GM12873 (cell line): ENCODE results near the gene ZNF621.

Experiments
- TF ChIP-seq, protein P1 (sequence below): IDR thresholded peaks from 2 replicates; pipeline ENCODE4 v1.5.1; 2012; ENCODE audit warnings: low read depth, mild to moderate bottlenecking, moderate library complexity, low read length, control low read depth; ENCODE audit not compliant: insufficient read depth; ENCODE audit errors: missing control alignments

The ZNF621 gene

DNA sequence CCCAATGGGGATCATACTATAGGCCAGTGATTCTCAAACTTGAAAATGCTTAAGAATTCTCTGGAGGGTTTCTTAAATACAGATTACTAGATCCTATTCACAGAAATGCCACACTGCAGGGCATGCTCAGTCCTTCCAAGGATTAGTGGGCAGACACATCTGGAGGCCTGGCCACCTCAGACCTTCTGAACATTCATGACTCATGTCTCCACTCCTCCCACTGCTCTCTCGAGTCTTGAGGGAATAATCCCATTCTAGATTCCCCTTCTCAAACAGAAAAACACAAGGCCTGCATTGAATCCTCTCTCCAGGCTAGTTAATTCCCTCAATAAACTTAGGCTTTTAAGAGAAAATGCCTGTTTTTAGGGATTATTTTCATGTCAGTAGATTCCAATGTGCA lies 22.1 kb downstream of the ZNF621 start:
- TF ChIP-seq, protein P1, sequence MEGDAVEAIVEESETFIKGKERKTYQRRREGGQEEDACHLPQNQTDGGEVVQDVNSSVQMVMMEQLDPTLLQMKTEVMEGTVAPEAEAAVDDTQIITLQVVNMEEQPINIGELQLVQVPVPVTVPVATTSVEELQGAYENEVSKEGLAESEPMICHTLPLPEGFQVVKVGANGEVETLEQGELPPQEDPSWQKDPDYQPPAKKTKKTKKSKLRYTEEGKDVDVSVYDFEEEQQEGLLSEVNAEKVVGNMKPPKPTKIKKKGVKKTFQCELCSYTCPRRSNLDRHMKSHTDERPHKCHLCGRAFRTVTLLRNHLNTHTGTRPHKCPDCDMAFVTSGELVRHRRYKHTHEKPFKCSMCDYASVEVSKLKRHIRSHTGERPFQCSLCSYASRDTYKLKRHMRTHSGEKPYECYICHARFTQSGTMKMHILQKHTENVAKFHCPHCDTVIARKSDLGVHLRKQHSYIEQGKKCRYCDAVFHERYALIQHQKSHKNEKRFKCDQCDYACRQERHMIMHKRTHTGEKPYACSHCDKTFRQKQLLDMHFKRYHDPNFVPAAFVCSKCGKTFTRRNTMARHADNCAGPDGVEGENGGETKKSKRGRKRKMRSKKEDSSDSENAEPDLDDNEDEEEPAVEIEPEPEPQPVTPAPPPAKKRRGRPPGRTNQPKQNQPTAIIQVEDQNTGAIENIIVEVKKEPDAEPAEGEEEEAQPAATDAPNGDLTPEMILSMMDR = no peak

DNA sequence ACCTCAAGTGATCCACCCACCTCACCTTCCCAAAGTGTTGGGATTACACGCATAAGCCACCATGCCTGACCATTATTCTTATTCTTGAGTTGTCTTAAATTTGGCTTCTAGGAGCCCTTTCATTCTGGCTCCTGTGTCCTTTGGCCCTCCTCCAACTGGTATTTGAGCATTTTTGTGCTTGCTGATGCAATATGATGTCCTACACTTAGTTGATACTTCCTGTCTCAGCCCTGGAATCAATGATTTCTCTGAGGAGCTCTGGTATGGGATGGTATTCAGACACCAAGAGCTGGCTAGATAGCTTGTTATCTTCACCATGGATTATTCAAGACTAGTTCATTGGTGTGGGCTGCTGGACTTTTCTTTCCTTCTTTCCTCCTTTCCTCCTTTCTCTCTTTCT lies 25.4 kb downstream of the ZNF621 start:
- TF ChIP-seq, protein P1 = no peak

DNA sequence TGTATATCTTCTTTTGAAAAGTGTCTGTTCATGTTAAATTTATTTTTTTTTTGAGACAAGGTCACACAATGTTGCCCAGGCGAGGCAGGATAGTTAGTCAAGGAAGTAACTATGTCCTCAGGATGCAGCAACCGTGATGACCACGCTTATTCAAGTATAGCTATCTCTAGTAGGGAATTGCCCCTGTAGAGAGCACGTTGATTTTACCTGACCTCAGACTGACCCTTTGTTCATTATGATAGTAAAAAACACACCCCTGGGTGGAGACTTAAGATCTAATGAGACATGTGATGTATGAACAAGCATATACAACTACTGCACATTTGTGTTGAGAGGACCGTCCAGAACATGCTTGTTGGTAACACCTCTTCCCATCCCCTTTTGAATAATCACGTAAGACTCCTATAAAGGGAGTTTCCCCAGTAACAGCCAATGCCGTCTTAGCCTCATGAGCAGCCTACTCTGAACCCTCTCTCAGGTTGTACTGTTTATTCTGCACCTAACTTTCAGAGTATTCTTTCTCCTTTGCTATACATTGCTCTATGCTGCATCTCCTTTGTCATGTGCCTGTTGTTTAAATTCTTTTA lies 32.9 kb downstream of the ZNF621 start:
- TF ChIP-seq, protein P1 = no peak

DNA sequence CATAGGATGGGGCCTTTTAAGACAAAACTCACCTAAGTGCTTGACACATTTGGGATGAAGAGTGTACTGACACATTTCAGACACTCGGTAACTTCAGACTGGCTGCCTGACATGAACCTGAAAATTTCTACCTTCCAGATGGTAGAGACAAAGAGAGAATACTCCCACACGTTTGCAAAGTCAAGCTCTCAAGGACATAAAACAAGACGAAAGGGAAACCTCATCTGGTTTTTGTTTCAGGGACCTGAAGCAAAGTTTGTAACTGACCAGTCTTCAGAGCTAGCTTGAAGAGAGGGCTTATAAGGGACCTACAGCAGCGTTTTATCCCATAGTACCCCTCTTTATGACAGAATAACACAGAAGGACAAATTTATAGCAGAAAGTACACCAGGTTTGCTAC lies 41.9 kb downstream of the ZNF621 start:
- TF ChIP-seq, protein P1 = no peak

DNA sequence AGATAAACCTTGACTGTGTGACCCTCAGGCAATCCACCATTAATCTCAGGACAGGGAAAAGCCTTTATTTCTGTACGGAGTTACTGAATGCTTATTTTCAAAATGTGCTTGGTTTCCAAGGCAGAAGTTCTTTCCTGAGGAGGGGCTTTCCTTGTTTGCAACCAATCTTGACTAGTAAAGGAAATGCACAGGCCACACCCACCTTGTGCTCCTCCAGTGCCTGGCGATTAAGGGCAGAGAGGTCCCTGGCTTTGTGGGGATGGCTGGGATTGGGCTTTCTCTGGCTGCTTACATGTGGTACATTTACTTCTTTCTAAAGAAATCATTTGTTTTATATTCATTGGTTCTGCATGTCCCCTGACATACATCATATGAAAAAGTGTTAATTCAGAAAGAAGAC lies 47.8 kb downstream of the ZNF621 start:
- TF ChIP-seq, protein P1 = no peak

DNA sequence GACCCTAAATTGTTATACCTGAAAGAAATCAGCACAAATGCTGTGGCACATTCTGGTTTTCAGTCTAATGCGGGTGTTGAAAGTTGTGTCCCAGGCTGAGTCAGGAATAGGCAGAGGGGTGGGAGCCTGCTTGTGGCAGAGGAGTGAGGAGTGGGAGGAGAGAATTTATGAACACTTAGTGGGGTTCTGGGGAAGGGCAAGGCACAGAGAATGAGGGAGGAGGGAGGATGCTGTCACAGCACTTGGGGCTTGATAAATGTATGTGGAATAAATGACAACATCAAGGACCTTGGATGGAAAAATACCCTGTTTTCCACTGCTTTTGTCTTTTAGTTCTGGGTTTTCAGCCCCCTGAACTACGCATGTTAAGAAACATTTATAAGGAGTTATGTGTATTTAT lies 49.3 kb downstream of the ZNF621 start:
- TF ChIP-seq, protein P1 = no peak

DNA sequence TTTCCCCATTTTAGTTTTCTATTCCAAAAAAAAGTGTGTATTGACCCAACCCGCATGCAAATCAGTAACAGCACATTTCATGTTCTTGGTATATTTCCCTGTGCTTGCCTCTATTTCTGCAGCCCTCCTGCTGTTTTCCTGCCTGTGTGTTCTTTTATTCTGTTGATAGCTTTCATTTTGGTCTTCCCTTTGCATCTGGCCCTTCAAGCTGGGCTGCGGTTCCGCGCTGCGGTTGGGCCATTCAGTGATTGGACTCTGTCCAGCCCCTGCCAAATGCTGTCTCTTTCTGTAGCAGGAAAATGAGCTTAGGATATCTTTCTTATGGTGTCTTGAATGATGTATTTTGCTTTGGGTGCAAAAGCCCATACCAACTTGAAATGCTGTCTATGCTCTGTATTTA lies 49.9 kb downstream of the ZNF621 start:
- TF ChIP-seq, protein P1 = no peak
